ENCODE results near the gene MYBPH. TPM values are rescaled to one million over a fixed set of nuclear protein-coding genes. Genes with fewer than 3 reads are reported as not detected.

The MYBPH gene
- total RNA-seq, 2 experiments from 2014 or later = not detected

DNA sequence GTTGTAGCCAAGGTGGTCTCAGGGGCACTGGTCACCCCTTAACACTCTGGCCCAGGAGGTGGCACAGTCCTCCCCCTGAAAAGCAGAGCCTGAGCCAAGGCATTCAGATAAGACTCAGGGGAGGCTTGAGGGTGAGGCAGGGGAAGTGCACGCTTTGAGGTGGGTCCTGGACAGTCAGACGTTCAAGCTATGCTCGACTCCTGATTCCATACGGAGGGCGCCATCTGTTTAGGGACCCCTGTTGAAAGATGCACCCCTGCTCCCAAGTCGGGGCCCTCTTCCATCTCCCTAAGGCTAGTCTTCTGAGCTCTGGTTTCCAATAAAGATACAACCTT lies 23.8 kb upstream of the MYBPH start:
- H3K9me2 ChIP-seq (ENCODE audit: insufficient read depth, low read length) = no peaks in the 10 kb centered on the region
- H3K4me1 ChIP-seq (ENCODE audit: insufficient read depth, low read length, poor library complexity, severe bottlenecking) = no peaks in the 10 kb centered on the region
- no peak overlapping the region for H2AFZ ChIP-seq (ENCODE audit: low read length)
- POLR2A ChIA-PET = interaction anchor here (0.5 kb wide), 1 partner anchor 15 kb away, joined by 3 read pairs; no protein-coding TSS in a partner anchor
- H3K36me3 ChIP-seq (ENCODE audit: insufficient read depth, low read length) = no peaks in the 10 kb centered on the region
- no peak overlapping the region for H3K27ac ChIP-seq (ENCODE audit: low read depth, low read length, poor library complexity, severe bottlenecking)
- no peak overlapping the region for H3K4me2 ChIP-seq (ENCODE audit: low read length)
- TF ChIP-seq, protein P1, sequence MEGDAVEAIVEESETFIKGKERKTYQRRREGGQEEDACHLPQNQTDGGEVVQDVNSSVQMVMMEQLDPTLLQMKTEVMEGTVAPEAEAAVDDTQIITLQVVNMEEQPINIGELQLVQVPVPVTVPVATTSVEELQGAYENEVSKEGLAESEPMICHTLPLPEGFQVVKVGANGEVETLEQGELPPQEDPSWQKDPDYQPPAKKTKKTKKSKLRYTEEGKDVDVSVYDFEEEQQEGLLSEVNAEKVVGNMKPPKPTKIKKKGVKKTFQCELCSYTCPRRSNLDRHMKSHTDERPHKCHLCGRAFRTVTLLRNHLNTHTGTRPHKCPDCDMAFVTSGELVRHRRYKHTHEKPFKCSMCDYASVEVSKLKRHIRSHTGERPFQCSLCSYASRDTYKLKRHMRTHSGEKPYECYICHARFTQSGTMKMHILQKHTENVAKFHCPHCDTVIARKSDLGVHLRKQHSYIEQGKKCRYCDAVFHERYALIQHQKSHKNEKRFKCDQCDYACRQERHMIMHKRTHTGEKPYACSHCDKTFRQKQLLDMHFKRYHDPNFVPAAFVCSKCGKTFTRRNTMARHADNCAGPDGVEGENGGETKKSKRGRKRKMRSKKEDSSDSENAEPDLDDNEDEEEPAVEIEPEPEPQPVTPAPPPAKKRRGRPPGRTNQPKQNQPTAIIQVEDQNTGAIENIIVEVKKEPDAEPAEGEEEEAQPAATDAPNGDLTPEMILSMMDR (conservative IDR thresholded peaks at IDR 0.05; ENCODE audit: low read length) = no peak
- no peak for TF ChIP-seq EZH2phosphoT487 (IDR thresholded peaks at IDR 0.05; ENCODE audit: borderline replicate concordance, low read depth, low read length)
- intact Hi-C loops (cut with micrococcal nuclease; ENCODE audit: unreplicated experiment) = no loop called here
- BruUV-seq (replicated peaks) = no TSS peak
- H3K79me2 ChIP-seq (ENCODE audit: insufficient read depth, low read depth, low read length) = no peaks in the 10 kb centered on the region
- CTCF ChIA-PET (ENCODE audit: unreplicated experiment) = interaction anchor here (0.5 kb wide), 1 partner anchor 21 kb away, joined by 3 read pairs; no protein-coding TSS in a partner anchor
- no peaks in the 10 kb centered on the region for H4K20me1 ChIP-seq (ENCODE audit: insufficient read depth, low read length)
- H3K4me3 ChIP-seq (ENCODE audit: low read depth, low read length, poor library complexity, severe bottlenecking) = no peak overlapping the region
- DNase-seq (ENCODE audit: low spot score) = no peak
- no peaks in the 10 kb centered on the region for H3K9me3 ChIP-seq (ENCODE audit: low read length)

DNA sequence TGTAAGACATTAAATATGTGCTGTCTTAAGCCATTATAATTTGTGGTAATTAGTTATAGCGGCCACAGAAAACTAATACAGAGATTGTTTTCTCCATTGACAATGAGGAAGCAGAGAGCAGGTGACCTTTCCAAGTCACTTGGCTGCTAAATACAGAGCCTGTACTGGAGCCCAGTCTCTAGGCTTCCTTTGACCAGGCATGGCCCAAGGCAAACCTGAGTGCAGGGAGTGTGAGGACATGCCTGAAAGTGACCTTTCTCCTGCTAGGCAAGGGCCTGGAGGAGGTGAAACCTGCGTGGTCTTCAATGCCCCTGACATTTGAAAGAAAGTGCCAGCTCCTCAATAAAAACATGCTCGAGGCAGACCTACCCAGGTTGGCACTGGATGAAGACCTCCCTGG lies 23.4 kb upstream of the MYBPH start:
- ChIA-PET POLR2A (no interaction called here), CTCF (ENCODE audit: unreplicated experiment) (no interaction called here)
- H3K79me2 ChIP-seq (ENCODE audit: insufficient read depth, low read depth, low read length) = no peaks in the 10 kb centered on the region
- H3K4me3 ChIP-seq (ENCODE audit: low read depth, low read length, poor library complexity, severe bottlenecking) = no peak overlapping the region
- intact Hi-C loops (cut with micrococcal nuclease; ENCODE audit: unreplicated experiment) = no loop called here
- no peak overlapping the region for H3K4me2 ChIP-seq (ENCODE audit: low read length)
- BruUV-seq (replicated peaks) = no TSS peak
- no peaks in the 10 kb centered on the region for H3K4me1 ChIP-seq (ENCODE audit: insufficient read depth, low read length, poor library complexity, severe bottlenecking)
- no peak overlapping the region for H2AFZ ChIP-seq (ENCODE audit: low read length)
- no peaks in the 10 kb centered on the region for H4K20me1 ChIP-seq (ENCODE audit: insufficient read depth, low read length)
- H3K9me3 ChIP-seq (ENCODE audit: low read length) = no peaks in the 10 kb centered on the region
- DNase-seq (ENCODE audit: low spot score) = no peak
- TF ChIP-seq, protein P1 (conservative IDR thresholded peaks at IDR 0.05; ENCODE audit: low read length) = no peak
- TF ChIP-seq EZH2phosphoT487 (IDR thresholded peaks at IDR 0.05; ENCODE audit: borderline replicate concordance, low read depth, low read length) = no peak
- no peaks in the 10 kb centered on the region for H3K36me3 ChIP-seq (ENCODE audit: insufficient read depth, low read length)
- no peak overlapping the region for H3K27ac ChIP-seq (ENCODE audit: low read depth, low read length, poor library complexity, severe bottlenecking)
- no peaks in the 10 kb centered on the region for H3K9me2 ChIP-seq (ENCODE audit: insufficient read depth, low read length)

DNA sequence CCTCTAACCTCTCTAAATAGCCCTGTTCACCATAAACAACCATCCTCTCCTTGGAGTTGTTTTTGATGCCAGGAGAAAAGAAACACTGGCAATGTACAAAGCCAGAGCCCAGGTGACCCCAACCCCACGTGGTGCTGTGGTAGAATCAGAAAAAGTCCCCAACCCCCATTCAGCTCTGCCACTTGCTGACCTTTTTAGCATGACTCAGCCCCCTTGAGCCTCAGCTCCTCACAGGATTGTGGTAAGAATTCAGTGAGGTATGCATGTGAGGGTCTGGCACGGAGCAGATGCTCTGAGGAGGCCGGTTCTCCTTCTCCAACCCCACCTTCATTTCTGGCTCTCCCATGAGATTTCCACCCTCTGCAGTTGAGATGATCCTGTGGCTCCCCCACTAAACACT lies 22.0 kb upstream of the MYBPH start:
- no peak for DNase-seq (ENCODE audit: low spot score)
- no peaks in the 10 kb centered on the region for H4K20me1 ChIP-seq (ENCODE audit: insufficient read depth, low read length)
- ChIA-PET POLR2A (interaction anchor here (0.6 kb wide), 1 partner anchor 162 kb away, joined by 3 read pairs; no protein-coding TSS in a partner anchor), CTCF (ENCODE audit: unreplicated experiment) (no interaction called here)
- H3K4me2 ChIP-seq (ENCODE audit: low read length) = no peak overlapping the region
- H3K9me3 ChIP-seq (ENCODE audit: low read length) = no peaks in the 10 kb centered on the region
- TF ChIP-seq, protein P1 (conservative IDR thresholded peaks at IDR 0.05; ENCODE audit: low read length) = no peak
- TF ChIP-seq EZH2phosphoT487 (IDR thresholded peaks at IDR 0.05; ENCODE audit: borderline replicate concordance, low read depth, low read length) = no peak
- H3K79me2 ChIP-seq (ENCODE audit: insufficient read depth, low read depth, low read length) = no peaks in the 10 kb centered on the region
- intact Hi-C loops (cut with micrococcal nuclease; ENCODE audit: unreplicated experiment) = no loop called here
- BruUV-seq (replicated peaks) = no TSS peak
- no peak overlapping the region for H3K4me3 ChIP-seq (ENCODE audit: low read depth, low read length, poor library complexity, severe bottlenecking)
- no peaks in the 10 kb centered on the region for H3K4me1 ChIP-seq (ENCODE audit: insufficient read depth, low read length, poor library complexity, severe bottlenecking)
- H3K36me3 ChIP-seq (ENCODE audit: insufficient read depth, low read length) = no peaks in the 10 kb centered on the region
- H2AFZ ChIP-seq (ENCODE audit: low read length) = no peak overlapping the region
- no peaks in the 10 kb centered on the region for H3K9me2 ChIP-seq (ENCODE audit: insufficient read depth, low read length)
- no peak overlapping the region for H3K27ac ChIP-seq (ENCODE audit: low read depth, low read length, poor library complexity, severe bottlenecking)
